Measurements from ENCODE around the gene DENND1A.

DNA sequence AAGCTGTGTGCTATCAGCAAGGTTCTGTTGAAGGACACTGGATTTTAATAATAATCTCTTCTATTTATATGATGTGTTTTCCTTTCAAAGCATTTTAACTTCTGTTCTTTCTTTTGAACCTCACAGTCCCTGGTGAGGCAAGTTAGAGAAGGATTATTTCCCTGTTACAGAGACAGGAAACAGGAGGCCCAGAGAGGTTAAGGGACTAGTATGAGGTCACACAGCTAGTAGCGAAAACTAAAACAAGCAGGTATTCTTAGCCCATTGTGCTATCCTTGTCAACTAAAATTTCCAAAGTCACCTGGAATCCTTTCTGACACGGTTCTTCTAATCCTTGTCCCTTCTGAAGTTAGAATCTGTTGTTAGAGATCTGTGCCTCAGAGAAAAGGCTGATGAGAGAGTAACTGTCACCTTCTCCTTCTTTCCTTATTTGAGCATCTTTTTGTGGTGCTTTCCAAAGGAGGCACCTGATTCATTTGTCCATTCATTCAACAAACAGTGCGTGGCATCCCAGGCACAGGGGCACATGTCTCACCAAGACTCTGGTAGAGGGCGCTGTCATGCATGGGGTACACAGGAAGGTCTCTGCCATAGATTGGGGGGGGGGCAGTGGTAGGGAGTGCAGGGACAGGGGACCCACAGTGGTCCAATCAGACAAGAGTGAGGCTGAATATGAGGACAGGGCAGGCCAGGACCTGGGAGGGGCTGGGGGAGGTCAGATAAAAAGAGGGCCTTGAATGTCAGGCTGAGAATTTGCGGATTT, 512.5 kb downstream of the DENND1A start:
- TF ChIP-seq CTCF (IDR thresholded peaks at IDR 0.05; ENCODE audit: insufficient read depth, low read depth, low read length): no peak
- no peak for TF ChIP-seq EZH2 (IDR thresholded peaks at IDR 0.05; ENCODE audit: insufficient read depth, low read length)

Data from astrocyte (in vitro differentiated cells and primary cell).